Ovary (tissue), 3 donors: ENCODE data around the gene CLMN.

ENCODE experiments used
- EP300 ChIP-seq: sonication (generic); formaldehyde crosslinking; IDR thresholded peaks from one replicate; pipeline ENCODE4 v1.6.1; 2017; ENCODE audit warnings: antibody characterized with exemption
- POLR2A ChIP-seq: fragments of 450-650 bp; IDR thresholded peaks from one replicate; pipeline ENCODE4 v1.6.1; 2017; ENCODE audit warnings: antibody characterized with exemption, mild to moderate bottlenecking, moderate library complexity
- TF ChIP-seq, protein P1 (sequence below), 3 donors: fragments of 450-650 bp in 2 of 3; fragments of 200-600 bp in 1 of 3; IDR thresholded peaks; one replicate each; pipeline versions ENCODE4 v1.5.1 to v1.8.0; 2016 to 2022; ENCODE audit warnings: antibody characterized with exemption in 3 of 3, mild to moderate bottlenecking in 1 of 3
- donor health status: DM: no; HTN: no; CAD: no.

DNA sequence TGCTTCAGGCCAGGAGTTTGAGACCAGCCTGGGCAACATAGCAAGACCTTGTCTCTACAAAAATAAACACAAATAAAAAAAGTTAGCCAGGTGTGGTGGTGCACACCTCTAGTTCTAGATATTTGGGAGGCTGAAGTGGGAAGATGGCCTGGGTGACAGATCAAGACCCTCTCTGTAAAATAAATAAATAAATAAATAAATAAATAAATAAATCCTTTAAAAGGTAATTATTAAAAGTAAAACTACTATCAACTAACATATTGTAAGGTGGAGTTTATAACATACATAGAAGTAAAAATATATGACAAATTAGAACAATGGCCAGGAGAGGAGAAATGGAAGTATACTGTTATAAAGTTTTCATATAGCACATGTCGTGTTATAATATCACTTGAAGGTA is 33.3 kb upstream of the CLMN start:
- TF ChIP-seq, protein P1, sequence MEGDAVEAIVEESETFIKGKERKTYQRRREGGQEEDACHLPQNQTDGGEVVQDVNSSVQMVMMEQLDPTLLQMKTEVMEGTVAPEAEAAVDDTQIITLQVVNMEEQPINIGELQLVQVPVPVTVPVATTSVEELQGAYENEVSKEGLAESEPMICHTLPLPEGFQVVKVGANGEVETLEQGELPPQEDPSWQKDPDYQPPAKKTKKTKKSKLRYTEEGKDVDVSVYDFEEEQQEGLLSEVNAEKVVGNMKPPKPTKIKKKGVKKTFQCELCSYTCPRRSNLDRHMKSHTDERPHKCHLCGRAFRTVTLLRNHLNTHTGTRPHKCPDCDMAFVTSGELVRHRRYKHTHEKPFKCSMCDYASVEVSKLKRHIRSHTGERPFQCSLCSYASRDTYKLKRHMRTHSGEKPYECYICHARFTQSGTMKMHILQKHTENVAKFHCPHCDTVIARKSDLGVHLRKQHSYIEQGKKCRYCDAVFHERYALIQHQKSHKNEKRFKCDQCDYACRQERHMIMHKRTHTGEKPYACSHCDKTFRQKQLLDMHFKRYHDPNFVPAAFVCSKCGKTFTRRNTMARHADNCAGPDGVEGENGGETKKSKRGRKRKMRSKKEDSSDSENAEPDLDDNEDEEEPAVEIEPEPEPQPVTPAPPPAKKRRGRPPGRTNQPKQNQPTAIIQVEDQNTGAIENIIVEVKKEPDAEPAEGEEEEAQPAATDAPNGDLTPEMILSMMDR (IDR thresholded peaks at IDR 0.05): no peak
- no peak for TF ChIP-seq EP300
- TF ChIP-seq POLR2A: no peak
